Heart right ventricle (tissue), 16 donors: ENCODE measurements around the gene CD209. TPM values are rescaled to one million over a fixed set of nuclear protein-coding genes. Genes with fewer than 3 reads are reported as not detected.

ENCODE experiments used
- ATAC-seq, 8 donors: fragments of 200-7000 bp; cut with Tn5 transposase; one replicate each; pipeline ENCODE4 v1.9.1; 2020; ENCODE audit warnings: mild to moderate bottlenecking in 8 of 8, moderate library complexity in 8 of 8, moderate number of reproducible peaks in 1 of 8
- DNase-seq, 2 donors: peaks; one replicate each; pipeline ENCODE4 v3.0.0-alpha.2; 2020
- H3K27ac ChIP-seq, 10 donors: fragments of 200-600 bp; sonication (generic) in 2 of 10; one replicate each; pipeline versions ENCODE4 v1.5.0 to v1.8.0; 2020 to 2022; ENCODE audit warnings: mild to moderate bottlenecking in 3 of 10
- H3K27me3 ChIP-seq, 7 donors: fragments of 200-600 bp; one replicate each; pipeline ENCODE4 v1.8.0; 2021 to 2022; ENCODE audit warnings: mild to moderate bottlenecking in 2 of 7
- H3K36me3 ChIP-seq, 9 donors: fragments of 200-600 bp; sonication (generic) in 1 of 9; one replicate each; pipeline versions ENCODE4 v1.5.0 to v1.8.0; 2020 to 2022; ENCODE audit warnings: mild to moderate bottlenecking in 2 of 9
- H3K4me1 ChIP-seq, 9 donors: fragments of 200-600 bp; sonication (generic) in 1 of 9; one replicate each; pipeline versions ENCODE4 v1.5.0 to v1.8.0; 2020 to 2022; ENCODE audit warnings: mild to moderate bottlenecking in 4 of 9
- H3K4me3 ChIP-seq, 10 donors: fragments of 200-600 bp; sonication (generic) in 2 of 10; one replicate each; pipeline versions ENCODE4 v1.5.0 to v1.8.0; 2020 to 2022; ENCODE audit warnings: mild to moderate bottlenecking in 7 of 10, moderate library complexity in 2 of 10
- H3K9me3 ChIP-seq, 11 donors: fragments of 200-600 bp in 10 of 11; sonication (generic) in 2 of 11; one replicate each; pipeline versions ENCODE4 v1.5.0 to v1.8.0; 2013 to 2022; ENCODE audit warnings: mild to moderate bottlenecking in 2 of 11, control low read depth in 1 of 11, moderate library complexity in 1 of 11
- CTCF ChIP-seq, 9 donors: fragments of 200-600 bp; sonication (generic) in 2 of 9; IDR thresholded peaks; one replicate each; pipeline versions ENCODE4 v1.5.0 to v1.8.0; 2021 to 2022; ENCODE audit warnings: antibody characterized with exemption in 9 of 9, mild to moderate bottlenecking in 5 of 9, moderate library complexity in 1 of 9
- WGBS, 2 donors: extraction: QIAGEN DNeasy Blood & Tissue Kit; methylation state at CpG; one replicate each; pipeline ENCODE4 v1.1.7; 2013; ENCODE audit warnings: inconsistent platforms in 1 of 2; 5-methylcytosine and 5-hydroxymethylcytosine counted together
- intact Hi-C, 10 donors: fragments of 100-400 bp; cut with DNase I; formaldehyde crosslinking; loops; one replicate each; pipeline versions ENCODE4 v1.11.1 to v1.14.2; 2022
- polyA plus RNA-seq, 2 donors: library from polyadenylated mRNA; stranded (reverse); fragments of 200-250 nt; gene quantifications; one replicate each; pipeline ENCODE4 v1.2.3, GENCODE V29; 2013
- total RNA-seq, 10 donors: library from RNA; stranded (reverse); fragmentation: NEBNext Ultra II Directional in 3 of 10; extraction: Animal tissue kit (Norgen Biotek cat#: 25700) in 3 of 10; gene quantifications; one replicate each; pipeline versions ENCODE4 v1.2.1 to v1.2.4, GENCODE V29; 2021 to 2023
- donor health status: Arrhythmogenic right ventricular cardiomyopathy.
- donor health status: ischemic (EF 13 %, LVEDD 7.1; RV severe dilation, severe dysfunction).
- donor health status: healthy with polysubstance abuse.
- donor health status: DM: no; HTN: yes; CAD: no.
- donor health status: DM: no; HTN: no; CAD: no.
- donor health status: ischemic (EF 25% LVEDD 6.9; RV normal size, moderate dysfunction).
- donor health status: ischemic (EF 25% LVEDD 5.7; RV mildly dilated, moderate dysfunction).
- donor health status: healthy.
- donor health status: DM: yes; HTN: yes; CAD: no.
- donor health status: Ischemic cardiomyopathy.
- donor health status: ischemic (EF 35%, LVEDD 5.7; RV mildly dilated, moderate dysfunction).
- donor health status: nonischemic (EF 11% LVEDD 7.7; RV severe dilation, severe dysfunction).
- donor health status: DM: yes; HTN: yes; CAD: no.
- donor health status: PGD.
- donor health status: ischemic (EF 29% LVEDD 5.4; RV normal size, mild dysfunction).
- donor health status: nonischemic (EF 23%, LVEDD 6.1; RV moderate dilation, normal function).

Gene CD209
- total and polyA plus RNA-seq, 12 donors, result 0.54 to 29.6 (median 3.8) TPM

DNA sequence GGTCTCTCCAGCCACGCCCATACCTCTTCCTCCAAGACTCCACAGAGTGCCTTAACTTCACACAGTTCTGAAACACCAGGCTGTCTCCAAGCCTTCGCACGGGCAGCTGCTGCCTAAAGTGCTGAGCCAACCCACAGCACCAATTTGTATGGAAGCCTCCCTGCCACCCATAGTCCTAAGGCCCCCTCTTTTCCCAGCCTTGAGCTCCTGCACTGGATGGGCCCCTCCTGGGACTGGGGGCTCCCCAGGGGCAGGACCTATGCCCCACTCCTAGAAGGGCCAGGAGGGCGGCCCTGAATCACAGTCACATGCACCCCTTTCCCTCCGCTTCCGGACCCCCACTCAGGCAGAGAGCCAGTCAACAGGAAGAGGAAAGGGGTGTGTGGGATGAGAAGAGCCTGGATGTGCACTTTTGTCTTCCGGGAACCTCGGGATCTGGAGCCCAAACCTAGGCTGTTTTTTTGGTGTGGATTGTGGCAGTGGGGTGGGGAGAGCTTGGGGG lies 40.3 kb downstream of the CD209 start:
- H3K4me1 ChIP-seq, result peaks cover 0 to 38% (median 0%) of the 10 kb centered on the region in 9 donors
- TF ChIP-seq CTCF (IDR thresholded peaks at IDR 0.05), result no peak
- peaks cover 0 to 25% (median 10%) of the 10 kb centered on the region in 7 donors for H3K27me3 ChIP-seq
- DNase-seq (no peak), ATAC-seq (peak in 4 of 8 donors; percentile 21 to 62 (median 28))
- intact Hi-C loops, result no loop called here
- no peaks in the 10 kb centered on the region for H3K36me3 ChIP-seq
- H3K9me3 ChIP-seq, result no peaks in the 10 kb centered on the region
- no peak overlapping the region for H3K4me3 ChIP-seq
- peak overlapping the region in 4 of 10 donors; percentile 36 to 88 (median 48) for H3K27ac ChIP-seq
- WGBS, 2 donors, result 47 to 49% methylated on average over 8 of the region's 8 CpGs

DNA sequence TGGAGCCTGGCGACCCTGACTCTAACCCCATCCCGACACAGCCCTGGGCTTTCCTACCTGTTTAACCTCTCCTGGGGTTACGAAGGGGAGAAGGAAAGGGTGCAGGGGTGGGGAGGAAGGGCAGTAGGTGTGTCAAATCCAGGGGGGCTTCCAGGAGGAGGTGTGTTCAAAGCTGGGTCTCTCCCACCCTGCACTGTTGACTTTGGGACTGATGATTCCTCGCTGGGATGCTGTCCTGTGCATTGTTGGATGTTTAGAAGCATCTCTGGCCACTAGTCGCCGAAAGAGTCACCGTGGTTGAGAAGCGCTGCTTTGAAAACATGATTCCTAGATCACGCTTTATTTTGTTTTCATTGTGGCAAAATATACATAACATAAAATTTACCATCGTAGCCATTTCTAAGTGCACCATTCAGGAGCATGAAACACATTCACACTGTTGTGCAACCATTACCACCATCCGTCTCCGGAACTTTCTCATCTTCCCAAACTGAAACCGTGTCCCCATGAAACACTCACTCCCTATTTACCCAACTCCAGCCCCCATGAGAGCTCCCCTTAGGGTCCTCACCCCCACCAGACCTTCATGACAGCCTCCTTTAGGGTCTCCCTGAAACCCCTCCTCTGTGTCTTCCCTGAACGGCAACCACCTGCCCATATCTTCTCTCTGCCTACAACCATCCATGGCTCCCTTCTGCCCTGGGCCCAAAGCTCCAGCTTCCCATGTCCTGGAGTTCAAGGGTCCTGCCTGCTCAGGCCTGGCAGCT lies 41.0 kb downstream of the CD209 start:
- no peak overlapping the region for H3K4me3 ChIP-seq
- WGBS, 2 donors, result 78 to 80% methylated on average over 14 of the region's 14 CpGs
- ATAC-seq (no peak), DNase-seq (no peak)
- H3K9me3 ChIP-seq, result no peaks in the 10 kb centered on the region
- no peak for TF ChIP-seq CTCF (IDR thresholded peaks at IDR 0.05)
- intact Hi-C loops, result no loop called here
- peaks cover 0 to 32% (median 12%) of the 10 kb centered on the region in 7 donors for H3K27me3 ChIP-seq
- H3K27ac ChIP-seq, result peak overlapping the region in 5 of 10 donors; percentile 12 to 88 (median 47)
- H3K4me1 ChIP-seq, result peaks cover 0 to 38% (median 0%) of the 10 kb centered on the region in 9 donors
- no peaks in the 10 kb centered on the region for H3K36me3 ChIP-seq

GRCh38 chr19:7705387-7706187 lies 41.7 kb downstream of the CD209 start:
- ATAC-seq (peak in 6 of 8 donors; percentile 38 to 73 (median 59)), DNase-seq (peak; percentile 32 to 44)
- intact Hi-C loops, result no loop called here
- no peak for TF ChIP-seq CTCF (IDR thresholded peaks at IDR 0.05)
- no peak overlapping the region for H3K4me3 ChIP-seq
- H3K36me3 ChIP-seq, result no peaks in the 10 kb centered on the region
- no peaks in the 10 kb centered on the region for H3K9me3 ChIP-seq
- H3K27ac ChIP-seq, result peak overlapping the region in 4 of 10 donors; percentile 12 to 88 (median 48)
- 59 to 65% methylated on average over 24 of the region's 24 CpGs for WGBS, 2 donors
- H3K4me1 ChIP-seq, result peaks cover 0 to 38% (median 0%) of the 10 kb centered on the region in 9 donors
- peaks cover 0 to 39% (median 20%) of the 10 kb centered on the region in 7 donors for H3K27me3 ChIP-seq
